DOHH2 (cell line): ENCODE measurements around the gene ATXN7.

Experiments
- H3F3A ChIP-seq: fragments of 200-600 bp; sonication (generic), shearing (Covaris generic); 2 replicates; pipeline ENCODE4 v1.6.0; 2016; ENCODE audit warnings: antibody characterized with exemption, mild to moderate bottlenecking; ENCODE audit not compliant: control insufficient read depth, insufficient read depth
- H3K27ac ChIP-seq: fragments of 200-600 bp; sonication (generic); 2 replicates; pipeline ENCODE4 v1.5.1; 2014; ENCODE audit warnings: low read depth, mild to moderate bottlenecking, low read length, moderate library complexity
- H3K27me3 ChIP-seq: fragments of 200-600 bp; sonication (generic); 2 replicates; pipeline ENCODE4 v1.6.1; 2014; ENCODE audit warnings: mild to moderate bottlenecking, low read length, mixed read lengths; ENCODE audit not compliant: control insufficient read depth
- H3K36me3 ChIP-seq: fragments of 200-600 bp; sonication (generic); 2 replicates; pipeline ENCODE4 v1.6.1; 2014; ENCODE audit warnings: mild to moderate bottlenecking, low read length, moderate library complexity, mixed read lengths; ENCODE audit not compliant: control insufficient read depth
- H3K4me1 ChIP-seq: fragments of 200-600 bp; sonication (generic); 2 replicates; pipeline ENCODE4 v1.6.1; 2014; ENCODE audit warnings: mild to moderate bottlenecking, low read length, mixed read lengths; ENCODE audit not compliant: control insufficient read depth
- H3K4me2 ChIP-seq: fragments of 200-600 bp; sonication (generic); 2 replicates; pipeline ENCODE4 v1.6.0; 2014; ENCODE audit warnings: mild to moderate bottlenecking, low read length, moderate library complexity
- H3K4me3 ChIP-seq: fragments of 200-600 bp; sonication (generic); 2 replicates; pipeline ENCODE4 v1.5.1; 2014; ENCODE audit warnings: mild to moderate bottlenecking, low read length, mixed read lengths
- H3K79me2 ChIP-seq: fragments of 200-600 bp; sonication (generic); 2 replicates; pipeline ENCODE4 v1.6.1; 2014; ENCODE audit warnings: mild to moderate bottlenecking, low read length, mixed read lengths; ENCODE audit not compliant: control insufficient read depth
- H3K9me2 ChIP-seq: fragments of 200-600 bp; sonication (generic); replicated peaks from 2 replicates; pipeline ENCODE4 v1.6.1; 2014; ENCODE audit warnings: mild to moderate bottlenecking, low read length, mixed read lengths; ENCODE audit not compliant: control insufficient read depth
- H3K9me3 ChIP-seq: fragments of 200-600 bp; sonication (generic); 2 replicates; pipeline ENCODE4 v1.6.1; 2014; ENCODE audit warnings: antibody characterized with exemption, low read length, mixed read lengths; ENCODE audit not compliant: control insufficient read depth, insufficient read depth
- H4K20me1 ChIP-seq: fragments of 200-600 bp; sonication (generic); 2 replicates; pipeline ENCODE4 v1.6.0; 2014; ENCODE audit warnings: low read depth, mild to moderate bottlenecking, antibody characterized with exemption, low read length, moderate library complexity; ENCODE audit not compliant: control insufficient read depth, insufficient read depth
- EZH2phosphoT487 ChIP-seq: fragments of 200-600 bp; sonication (generic); IDR thresholded peaks from 2 replicates; pipeline ENCODE4 v1.6.1; 2017; ENCODE audit warnings: borderline replicate concordance, mild to moderate bottlenecking, antibody characterized with exemption, low read length, moderate library complexity, mixed read lengths
- TF ChIP-seq, protein P1 (sequence below): fragments of 200-600 bp; sonication (generic); IDR thresholded peaks from one replicate; pipeline ENCODE4 v1.5.1; 2014; ENCODE audit warnings: antibody characterized with exemption, mild to moderate bottlenecking, low read depth, low read length; ENCODE audit not compliant: poor library complexity, severe bottlenecking

Gene ATXN7

DNA sequence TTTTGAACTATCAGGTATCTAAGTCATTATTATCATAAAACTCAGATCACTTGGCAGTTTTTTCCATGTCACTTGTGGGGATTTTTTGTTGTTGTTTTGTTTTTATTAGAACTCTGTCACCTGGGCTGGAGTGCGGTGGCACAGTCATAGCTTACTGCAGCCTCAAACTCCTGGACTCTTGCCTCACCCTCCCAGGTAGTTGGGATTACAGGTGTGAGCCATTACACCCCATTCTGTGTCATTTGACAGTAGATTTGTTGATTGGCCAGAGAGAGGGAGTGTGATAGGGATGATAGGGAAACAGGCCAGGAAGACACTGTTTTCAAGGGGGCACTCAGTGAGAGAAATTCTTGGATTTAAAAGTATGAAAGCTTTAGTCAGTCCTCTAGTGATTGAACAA lies 103.2 kb downstream of the ATXN7 start:
- peaks cover 18% of the 10 kb centered on the region for H3K36me3 ChIP-seq
- H3K27ac ChIP-seq = no peak overlapping the region
- no peaks in the 10 kb centered on the region for H3K9me2 ChIP-seq
- H3K79me2 ChIP-seq = peaks cover 46% of the 10 kb centered on the region
- peaks cover 7% of the 10 kb centered on the region; the same call in 1 of the 2 replicates for H4K20me1 ChIP-seq
- H3K4me2 ChIP-seq = peak overlapping the region; percentile 53
- H3K27me3 ChIP-seq = no peaks in the 10 kb centered on the region
- H3K4me3 ChIP-seq = no peak overlapping the region
- H3K4me1 ChIP-seq = peaks cover 35% of the 10 kb centered on the region
- H3K9me3 ChIP-seq = no peaks in the 10 kb centered on the region
- TF ChIP-seq EZH2phosphoT487 = no peak
- TF ChIP-seq, protein P1, sequence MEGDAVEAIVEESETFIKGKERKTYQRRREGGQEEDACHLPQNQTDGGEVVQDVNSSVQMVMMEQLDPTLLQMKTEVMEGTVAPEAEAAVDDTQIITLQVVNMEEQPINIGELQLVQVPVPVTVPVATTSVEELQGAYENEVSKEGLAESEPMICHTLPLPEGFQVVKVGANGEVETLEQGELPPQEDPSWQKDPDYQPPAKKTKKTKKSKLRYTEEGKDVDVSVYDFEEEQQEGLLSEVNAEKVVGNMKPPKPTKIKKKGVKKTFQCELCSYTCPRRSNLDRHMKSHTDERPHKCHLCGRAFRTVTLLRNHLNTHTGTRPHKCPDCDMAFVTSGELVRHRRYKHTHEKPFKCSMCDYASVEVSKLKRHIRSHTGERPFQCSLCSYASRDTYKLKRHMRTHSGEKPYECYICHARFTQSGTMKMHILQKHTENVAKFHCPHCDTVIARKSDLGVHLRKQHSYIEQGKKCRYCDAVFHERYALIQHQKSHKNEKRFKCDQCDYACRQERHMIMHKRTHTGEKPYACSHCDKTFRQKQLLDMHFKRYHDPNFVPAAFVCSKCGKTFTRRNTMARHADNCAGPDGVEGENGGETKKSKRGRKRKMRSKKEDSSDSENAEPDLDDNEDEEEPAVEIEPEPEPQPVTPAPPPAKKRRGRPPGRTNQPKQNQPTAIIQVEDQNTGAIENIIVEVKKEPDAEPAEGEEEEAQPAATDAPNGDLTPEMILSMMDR = no peak
- H3F3A ChIP-seq = 0 out of 2 replicates have a peak, but pooled peaks cover 5% of the 10 kb centered on the region

DNA sequence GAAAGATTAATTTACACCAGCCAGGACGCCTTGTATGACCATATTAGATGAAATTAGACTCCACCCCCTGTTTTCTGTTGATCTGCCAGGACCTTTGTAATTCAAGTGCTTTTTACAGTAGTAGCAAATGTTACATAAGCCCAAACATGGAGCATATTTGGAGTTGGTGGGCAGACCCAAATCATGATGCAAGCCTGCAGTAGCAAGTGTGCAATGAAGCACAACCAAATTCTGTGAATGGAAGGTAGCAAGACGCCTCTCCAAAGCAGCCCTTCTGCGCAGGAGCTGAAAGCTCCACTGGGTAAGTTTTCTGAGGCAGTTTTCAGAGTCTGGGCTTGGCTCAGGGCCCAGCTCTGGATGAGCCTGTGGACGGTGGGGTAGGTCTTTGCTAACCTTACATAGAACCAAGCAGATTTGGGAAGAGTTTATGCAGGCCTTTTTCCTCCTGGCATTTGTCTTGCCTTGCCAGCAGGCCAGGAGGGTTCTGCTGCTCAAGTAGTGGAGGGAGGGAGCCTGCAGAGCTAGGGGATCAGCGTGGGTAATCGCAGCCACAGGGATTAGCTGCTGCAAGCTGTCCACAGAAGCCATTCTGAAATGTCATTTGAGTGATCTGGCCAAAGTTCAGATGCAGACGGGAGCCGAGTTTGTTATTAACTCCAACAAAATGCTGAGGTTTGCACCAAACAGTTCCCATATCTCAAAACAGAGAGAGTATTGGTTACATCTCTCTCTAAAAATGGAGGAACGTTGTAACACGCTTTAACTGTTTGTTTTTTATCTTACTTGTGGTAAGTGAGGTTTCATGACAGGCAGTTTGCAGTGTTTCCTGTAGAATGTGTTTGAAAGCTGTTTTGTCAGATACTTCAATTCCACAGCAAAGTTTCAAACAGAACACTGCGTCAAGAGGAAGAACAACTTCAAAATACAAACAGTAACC lies 104.3 kb downstream of the ATXN7 start:
- Histone ChIP-seq H3K27ac (peak overlapping the region; percentile 46), H3F3A (0 out of 2 replicates have a peak, but pooled peaks cover 5% of the 10 kb centered on the region), H3K27me3 (no peaks in the 10 kb centered on the region), H3K9me2 (no peaks in the 10 kb centered on the region), H3K4me1 (peaks cover 35% of the 10 kb centered on the region), H3K4me3 (peak overlapping the region; percentile 42), H3K79me2 (peaks cover 54% of the 10 kb centered on the region), H3K9me3 (no peaks in the 10 kb centered on the region), H3K36me3 (peaks cover 21% of the 10 kb centered on the region), H4K20me1 (peaks cover 7% of the 10 kb centered on the region; the same call in 1 of the 2 replicates), H3K4me2 (peak overlapping the region; percentile 53)
- TF ChIP-seq, protein P1 = no peak
- no peak for TF ChIP-seq EZH2phosphoT487

DNA sequence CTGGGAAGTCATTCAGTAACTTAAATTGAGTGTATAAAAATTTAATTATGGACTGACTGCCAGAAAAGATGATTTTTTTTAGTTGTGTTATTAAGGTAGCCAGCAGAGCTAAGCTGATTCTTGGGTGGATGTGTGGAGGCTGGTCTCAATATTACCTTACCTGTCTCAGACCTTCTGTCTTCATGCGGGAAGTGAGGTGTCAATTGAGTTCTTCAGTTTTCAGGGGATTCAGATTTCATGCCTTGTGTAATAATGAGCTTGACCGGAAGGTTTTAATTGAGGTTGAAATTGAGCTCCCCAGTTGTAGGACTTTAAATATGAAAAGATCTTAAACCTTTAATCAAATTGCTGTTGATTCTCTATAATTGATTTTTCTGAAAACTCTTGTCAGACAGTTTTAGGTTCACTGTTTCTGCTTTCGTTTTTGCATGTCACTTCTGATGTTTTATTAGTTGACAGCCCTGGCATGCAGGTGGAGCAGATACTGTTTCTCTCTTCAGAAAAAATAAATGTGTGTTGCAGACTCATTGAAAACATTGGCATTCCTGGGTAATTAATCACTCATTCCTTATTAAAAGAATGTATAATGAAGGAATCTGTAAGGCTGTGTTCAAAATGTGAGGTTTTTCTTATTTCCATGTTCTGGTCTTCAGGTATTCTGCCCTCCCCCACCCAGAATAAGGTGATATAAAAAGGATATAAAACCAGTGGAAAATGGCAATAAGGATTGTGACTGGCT lies 105.1 kb downstream of the ATXN7 start:
- TF ChIP-seq, protein P1 = no peak
- TF ChIP-seq EZH2phosphoT487 = no peak
- Histone ChIP-seq H4K20me1 (peaks cover 7% of the 10 kb centered on the region; the same call in 1 of the 2 replicates), H3K4me3 (peak overlapping the region; percentile 42; the same call in 1 of the 2 replicates), H3K27ac (peak overlapping the region; percentile 46), H3K79me2 (peaks cover 55% of the 10 kb centered on the region), H3K27me3 (no peaks in the 10 kb centered on the region), H3F3A (0 out of 2 replicates have a peak, but pooled peaks cover 5% of the 10 kb centered on the region), H3K4me2 (peak overlapping the region; percentile 53), H3K9me2 (no peaks in the 10 kb centered on the region), H3K4me1 (peaks cover 35% of the 10 kb centered on the region), H3K9me3 (no peaks in the 10 kb centered on the region), H3K36me3 (peaks cover 28% of the 10 kb centered on the region)
